Effector memory CD8-positive, alpha-beta T cell (primary cell): Measurements from ENCODE around the gene GADL1.
A peak's percentile ranks its signal among the peaks of the same experiment; 100 is the strongest.

Source experiments
- ATAC-seq: fragments of 150-1000 bp; cut with Tn5 transposase; replicated peaks from 2 replicates; pipeline ENCODE4 v1.10.0; 2021; ENCODE audit warnings: mild to moderate bottlenecking, moderate library complexity
- DNase-seq, 3 experiments: peaks; one replicate each; pipeline ENCODE4 v3.0.0; 2021
- H3K27ac Mint-ChIP-seq, 2 donors: one replicate each; pipeline ENCODE4 v1.8.0; 2022; ENCODE audit warnings: mild to moderate bottlenecking in 2 of 2, mixed read lengths in 2 of 2, moderate library complexity in 2 of 2
- H3K27me3 Mint-ChIP-seq, 2 donors: one replicate each; pipeline ENCODE4 v1.8.0; 2022; ENCODE audit warnings: mixed read lengths in 2 of 2
- H3K36me3 Mint-ChIP-seq: one replicate; pipeline ENCODE4 v1.8.0; 2022; ENCODE audit warnings: mild to moderate bottlenecking, moderate library complexity, mixed read lengths; ENCODE audit not compliant: insufficient read depth
- H3K4me1 Mint-ChIP-seq, 2 donors: one replicate each; pipeline ENCODE4 v1.8.0; 2022; ENCODE audit warnings: low read depth in 2 of 2, mixed read lengths in 2 of 2
- H3K4me3 Mint-ChIP-seq, 2 donors: one replicate each; pipeline ENCODE4 v1.8.0; 2022; ENCODE audit warnings: mild to moderate bottlenecking in 2 of 2, mixed read lengths in 2 of 2, moderate library complexity in 2 of 2
- H3K9me3 Mint-ChIP-seq, 2 donors: one replicate each; pipeline ENCODE4 v1.8.0; 2022; ENCODE audit warnings: mixed read lengths in 2 of 2

The GADL1 gene

DNA sequence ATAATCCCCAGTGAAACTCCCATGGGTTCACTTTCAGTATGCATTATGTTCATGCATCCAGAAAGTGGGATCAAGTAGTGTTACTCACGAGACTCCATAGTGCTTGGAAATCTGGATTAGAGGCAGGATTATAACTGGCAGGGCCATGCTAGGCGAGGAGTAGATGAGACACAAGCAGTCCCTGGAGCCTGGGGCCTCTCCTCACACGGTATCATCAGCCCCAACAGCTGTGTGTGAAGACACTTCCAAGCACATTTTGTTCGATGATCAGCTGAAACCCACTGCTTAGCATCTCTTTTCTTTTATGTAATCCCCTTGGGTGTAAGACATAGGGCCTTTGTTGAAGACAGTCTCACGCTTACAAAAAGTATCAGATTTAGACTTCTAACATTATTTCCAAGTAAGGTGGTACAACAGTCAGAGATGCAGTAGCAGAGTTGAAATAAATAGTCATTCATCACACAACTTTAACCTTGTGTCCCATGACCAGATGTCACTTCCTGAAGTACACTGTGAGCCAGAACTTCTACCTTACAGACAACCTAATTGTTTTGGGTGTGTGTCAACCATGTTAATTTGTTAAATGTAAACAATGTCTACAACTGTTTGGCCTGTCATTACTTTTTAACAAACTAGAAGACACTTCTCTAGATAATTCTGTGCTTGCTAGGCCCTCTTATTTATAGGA is 116.9 kb downstream of the GADL1 start:
- no peaks in the 10 kb centered on the region for H3K4me1 Mint-ChIP-seq
- H3K27me3 Mint-ChIP-seq = peaks cover 20 to 35% of the 10 kb centered on the region in 2 donors
- ATAC-seq (no peak), DNase-seq (no peak)
- no peak overlapping the region for H3K27ac Mint-ChIP-seq
- H3K36me3 Mint-ChIP-seq = no peaks in the 10 kb centered on the region
- no peak overlapping the region for H3K4me3 Mint-ChIP-seq
- no peaks in the 10 kb centered on the region for H3K9me3 Mint-ChIP-seq

GRCh38 chr3:30776186-30776815 is 118.2 kb downstream of the GADL1 start:
- no peak for DNase-seq
- no peaks in the 10 kb centered on the region for H3K9me3 Mint-ChIP-seq
- no peaks in the 10 kb centered on the region for H3K4me1 Mint-ChIP-seq
- no peak for ATAC-seq
- no peak overlapping the region for H3K4me3 Mint-ChIP-seq
- no peak overlapping the region for H3K27ac Mint-ChIP-seq
- H3K27me3 Mint-ChIP-seq = peaks cover 14 to 30% of the 10 kb centered on the region in 2 donors
- H3K36me3 Mint-ChIP-seq = no peaks in the 10 kb centered on the region

GRCh38 chr3:30775040-30775439 is 119.4 kb downstream of the GADL1 start:
- ATAC-seq (no peak), DNase-seq (no peak)
- no peaks in the 10 kb centered on the region for H3K9me3 Mint-ChIP-seq
- no peak overlapping the region for H3K4me3 Mint-ChIP-seq
- H3K4me1 Mint-ChIP-seq = no peaks in the 10 kb centered on the region
- H3K27ac Mint-ChIP-seq = no peak overlapping the region
- peaks cover 10 to 34% of the 10 kb centered on the region in 2 donors for H3K27me3 Mint-ChIP-seq
- no peaks in the 10 kb centered on the region for H3K36me3 Mint-ChIP-seq

- Mint-ChIP-seq H3K9me3 (no peaks in the 10 kb centered on the region), H3K36me3 (no peaks in the 10 kb centered on the region), H3K27ac (no peak overlapping the region), H3K4me3 (no peak overlapping the region), H3K4me1 (no peaks in the 10 kb centered on the region), H3K27me3 (peaks cover 8 to 26% of the 10 kb centered on the region in 2 donors)
- ATAC-seq (no peak), DNase-seq (no peak)
Observed at GRCh38 chr3:30774062-30774461, 120.4 kb downstream of the GADL1 start.

DNA sequence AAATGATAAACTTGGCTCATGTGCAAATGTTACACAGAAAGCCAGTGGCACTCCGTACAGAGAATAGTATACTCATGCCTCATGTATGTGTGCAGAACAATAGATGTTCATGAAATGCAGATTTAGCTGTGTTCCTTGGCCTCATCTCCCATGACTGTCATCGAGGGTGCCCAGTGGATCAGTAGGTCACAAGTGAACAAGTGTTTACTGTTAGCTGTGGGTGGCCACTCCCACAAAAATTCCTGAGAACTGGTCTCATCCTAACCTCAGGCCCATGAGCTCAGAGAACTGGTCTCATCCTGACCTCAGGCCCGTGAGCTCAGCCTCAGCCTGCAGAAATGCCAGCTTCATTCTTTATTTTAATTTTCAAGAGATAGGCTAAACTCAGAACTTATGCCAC is 124.1 kb downstream of the GADL1 start:
- Mint-ChIP-seq H3K36me3 (no peaks in the 10 kb centered on the region), H3K4me3 (no peak overlapping the region), H3K4me1 (peaks cover 0 to 3% of the 10 kb centered on the region in 2 donors), H3K27ac (no peak overlapping the region), H3K9me3 (no peaks in the 10 kb centered on the region), H3K27me3 (peaks cover 18 to 36% of the 10 kb centered on the region in 2 donors)
- no peak for ATAC-seq
- DNase-seq = no peak

GRCh38 chr3:30768703-30769550 is 125.5 kb downstream of the GADL1 start:
- no peak overlapping the region for H3K4me3 Mint-ChIP-seq
- no peak overlapping the region for H3K27ac Mint-ChIP-seq
- ATAC-seq (peak; percentile 31), DNase-seq (peak; percentile 44 to 59 (median 46))
- peaks cover 18 to 36% of the 10 kb centered on the region in 2 donors for H3K27me3 Mint-ChIP-seq
- no peaks in the 10 kb centered on the region for H3K36me3 Mint-ChIP-seq
- peaks cover 0 to 3% of the 10 kb centered on the region in 2 donors for H3K4me1 Mint-ChIP-seq
- H3K9me3 Mint-ChIP-seq = no peaks in the 10 kb centered on the region

DNA sequence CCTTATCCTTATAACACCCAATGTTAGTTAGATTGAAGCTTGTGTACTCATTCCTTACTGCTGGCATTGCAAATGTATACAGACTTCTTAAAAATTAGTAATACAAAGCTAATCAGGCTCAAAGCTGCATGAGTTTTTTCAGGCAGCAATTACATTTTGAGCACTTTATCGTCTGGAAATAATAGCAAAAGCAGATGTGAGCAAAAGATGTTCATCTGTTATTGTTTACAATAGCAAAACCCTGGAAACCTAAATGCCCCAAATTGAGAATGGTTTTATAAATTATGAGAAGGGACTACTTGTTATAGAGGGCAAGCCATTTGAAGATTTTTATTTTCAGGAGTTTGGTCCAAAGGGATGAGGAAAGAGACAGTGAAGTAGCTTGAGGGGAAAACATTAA is 126.4 kb downstream of the GADL1 start:
- no peak overlapping the region for H3K4me3 Mint-ChIP-seq
- peaks cover 18 to 36% of the 10 kb centered on the region in 2 donors for H3K27me3 Mint-ChIP-seq
- no peaks in the 10 kb centered on the region for H3K9me3 Mint-ChIP-seq
- H3K36me3 Mint-ChIP-seq = no peaks in the 10 kb centered on the region
- ATAC-seq = no peak
- H3K4me1 Mint-ChIP-seq = peaks cover 0 to 3% of the 10 kb centered on the region in 2 donors
- no peak overlapping the region for H3K27ac Mint-ChIP-seq
- no peak for DNase-seq

GRCh38 chr3:30766522-30766921 is 127.9 kb downstream of the GADL1 start:
- no peak for ATAC-seq
- Mint-ChIP-seq H3K4me3 (no peak overlapping the region), H3K9me3 (no peaks in the 10 kb centered on the region), H3K4me1 (peaks cover 0 to 3% of the 10 kb centered on the region in 2 donors), H3K27me3 (peaks cover 11 to 33% of the 10 kb centered on the region in 2 donors), H3K36me3 (no peaks in the 10 kb centered on the region), H3K27ac (no peak overlapping the region)
- no peak for DNase-seq

GRCh38 chr3:30764891-30765290 is 129.6 kb downstream of the GADL1 start:
- ATAC-seq (no peak), DNase-seq (no peak)
- Mint-ChIP-seq H3K27me3 (peaks cover 11 to 24% of the 10 kb centered on the region in 2 donors), H3K36me3 (no peaks in the 10 kb centered on the region), H3K9me3 (no peaks in the 10 kb centered on the region), H3K4me3 (no peak overlapping the region), H3K4me1 (peaks cover 0 to 3% of the 10 kb centered on the region in 2 donors), H3K27ac (no peak overlapping the region)

- no peak for DNase-seq
- Mint-ChIP-seq H3K4me3 (no peak overlapping the region), H3K27me3 (peaks cover 11 to 24% of the 10 kb centered on the region in 2 donors), H3K4me1 (peaks cover 0 to 3% of the 10 kb centered on the region in 2 donors), H3K36me3 (no peaks in the 10 kb centered on the region), H3K9me3 (no peaks in the 10 kb centered on the region), H3K27ac (no peak overlapping the region)
- ATAC-seq = no peak
Observed at GRCh38 chr3:30764281-30764680, 130.2 kb downstream of the GADL1 start.

GRCh38 chr3:30761374-30761773 is 133.1 kb downstream of the GADL1 start:
- Mint-ChIP-seq H3K36me3 (no peaks in the 10 kb centered on the region), H3K9me3 (no peaks in the 10 kb centered on the region), H3K27ac (no peak overlapping the region), H3K4me1 (no peaks in the 10 kb centered on the region), H3K27me3 (peaks cover 0 to 21% of the 10 kb centered on the region in 2 donors), H3K4me3 (no peak overlapping the region)
- ATAC-seq (no peak), DNase-seq (no peak)

DNA sequence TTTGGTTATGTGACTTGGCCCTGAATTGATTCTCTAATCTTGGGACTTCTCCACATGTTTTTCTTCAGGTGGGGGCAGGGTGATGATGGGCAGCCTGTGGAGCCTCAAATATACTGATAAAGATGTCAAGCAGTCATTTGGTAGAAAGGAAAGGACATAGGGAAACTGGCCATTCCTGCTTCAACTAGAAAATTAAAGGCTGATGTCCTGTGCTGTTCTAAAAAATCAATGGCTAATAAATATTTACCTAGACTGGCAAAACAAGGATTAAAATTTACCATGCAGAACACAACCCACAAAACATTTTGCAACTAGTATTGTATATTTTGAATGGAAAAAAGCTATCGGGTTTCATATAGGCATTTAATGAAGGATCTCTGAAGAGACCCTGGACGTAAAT is 133.7 kb downstream of the GADL1 start:
- H3K9me3 Mint-ChIP-seq = no peaks in the 10 kb centered on the region
- no peak overlapping the region for H3K4me3 Mint-ChIP-seq
- no peaks in the 10 kb centered on the region for H3K36me3 Mint-ChIP-seq
- H3K27ac Mint-ChIP-seq = no peak overlapping the region
- DNase-seq (no peak), ATAC-seq (no peak)
- peaks cover 0 to 15% of the 10 kb centered on the region in 2 donors for H3K27me3 Mint-ChIP-seq
- H3K4me1 Mint-ChIP-seq = no peaks in the 10 kb centered on the region

GRCh38 chr3:30760040-30760695 is 134.3 kb downstream of the GADL1 start:
- Mint-ChIP-seq H3K36me3 (no peaks in the 10 kb centered on the region), H3K9me3 (no peaks in the 10 kb centered on the region), H3K27ac (no peak overlapping the region), H3K4me3 (no peak overlapping the region), H3K4me1 (no peaks in the 10 kb centered on the region), H3K27me3 (peaks cover 0 to 14% of the 10 kb centered on the region in 2 donors)
- ATAC-seq = no peak
- no peak for DNase-seq
